HepG2 (cell line): ENCODE measurements around the gene NDUFB7. TPM values are rescaled to one million over a fixed set of nuclear protein-coding genes. Genes with fewer than 3 reads are reported as not detected.
"Not testable (repeated sequence)": the region's sequence is repeated elsewhere in the genome, so short reads cannot be mapped to it uniquely, and the experiment has no call there.

ENCODE experiments used
- ATAC-seq: fragments of 200-7000 bp; cut with Tn5 transposase; 3 replicates; pipeline ENCODE4 v1.9.1; 2020; ENCODE audit warnings: mild to moderate bottlenecking, moderate library complexity
- BruUV-seq: library from RNA; stranded (reverse); fragments of 400-500 nt; replicated peaks from 2 replicates; lab custom pipeline; 2021; lab: Mats Ljungman, UMichigan
- CTCF ChIA-PET: fragments of 300-600 bp; formaldehyde crosslinking; extraction: SDS; loops from one replicate; lab custom pipeline; 2021; ENCODE audit warnings: low total read pairs, inconsistent platforms, low intra/inter-chr PET ratio; lab: Yijun Ruan, JAX
- POLR2A ChIA-PET: fragments of 350-600 bp; sonication (Branson Sonifier 250); formaldehyde crosslinking; loops from one replicate; lab custom pipeline; 2020; ENCODE audit warnings: antibody characterized with exemption, inconsistent platforms; lab: Yijun Ruan, JAX
- DNase-seq: peaks from one replicate; pipeline ENCODE4 v3.0.0-alpha.2; 2015; ENCODE audit warnings: low spot score
- FAIRE-seq: peaks from 3 replicates; lab custom pipeline; 2011; peaks lifted over from hg19 to GRCh38; lab: Jason Lieb, UNC
- H2AFZ ChIP-seq: one replicate; pipeline ENCODE4 v1.6.1; 2011; ENCODE audit warnings: low read length, inconsistent platforms
- H3K27ac ChIP-seq: fragments of 300-600 bp; 3 replicates; pipeline ENCODE4 v1.8.0; 2011; ENCODE audit warnings: mixed run types, mild to moderate bottlenecking, mixed read lengths, low read length, inconsistent platforms; ENCODE audit not compliant: insufficient read depth; ENCODE audit errors: extremely low read length
- H3K27me3 ChIP-seq, 2 experiments: fragments of 200-600 bp in 1 of 2; 2 replicates in 1 of 2; 3 replicates in 1 of 2; pipeline versions ENCODE4 v1.6.0 to v1.8.0; 2011; ENCODE audit warnings: low read length in 2 of 2, mild to moderate bottlenecking in 2 of 2, moderate library complexity in 2 of 2, inconsistent platforms in 1 of 2; ENCODE audit not compliant: insufficient read depth in 2 of 2, control insufficient read depth in 1 of 2
- H3K36me3 ChIP-seq, 2 experiments: fragments of 200-600 bp in 1 of 2; replicated peaks in 1 of 2; 2 replicates in 1 of 2; 3 replicates in 1 of 2; pipeline versions ENCODE4 v1.5.1 to v1.8.0; 2011; ENCODE audit warnings: low read length in 2 of 2, inconsistent platforms in 1 of 2; ENCODE audit not compliant: insufficient read depth in 2 of 2, control insufficient read depth in 1 of 2
- H3K4me1 ChIP-seq: 2 replicates; pipeline ENCODE4 v1.5.1; 2012; ENCODE audit warnings: low read length, inconsistent platforms; ENCODE audit not compliant: insufficient read depth
- H3K4me2 ChIP-seq: 2 replicates; pipeline ENCODE4 v1.6.0; 2011; ENCODE audit warnings: low read depth, low read length, inconsistent platforms
- H3K4me3 ChIP-seq, 3 experiments: fragments of 200-600 bp in 1 of 3; sonication (generic), shearing (Covaris generic) in 1 of 3; replicated peaks in 1 of 3; 2 replicates each; pipeline ENCODE4 v1.5.1; 2011 to 2016; ENCODE audit warnings: low read length in 3 of 3, inconsistent platforms in 2 of 3, low read depth in 2 of 3, mild to moderate bottlenecking in 2 of 3, control low read depth in 1 of 3, mixed read lengths in 1 of 3; ENCODE audit not compliant: insufficient read depth in 1 of 3
- H3K79me2 ChIP-seq: one replicate; pipeline ENCODE4 v1.6.1; 2011; ENCODE audit warnings: low read length, inconsistent platforms; ENCODE audit not compliant: insufficient read depth
- H3K9ac ChIP-seq: 2 replicates; pipeline ENCODE4 v1.6.0; 2011; ENCODE audit warnings: mild to moderate bottlenecking, low read depth, low read length, inconsistent platforms; ENCODE audit not compliant: insufficient read depth
- H3K9me3 ChIP-seq: 2 replicates; pipeline ENCODE4 v1.5.1; 2012; ENCODE audit warnings: mild to moderate bottlenecking, low read length
- H4K20me1 ChIP-seq: 2 replicates; pipeline ENCODE4 v1.6.0; 2011; ENCODE audit warnings: inconsistent platforms, mild to moderate bottlenecking, low read length, moderate library complexity; ENCODE audit not compliant: insufficient read depth
- BRCA1 ChIP-seq: sonication (generic); formaldehyde crosslinking; IDR thresholded peaks from 2 replicates; pipeline ENCODE4 v1.4.0; 2020; ENCODE audit warnings: missing genetic modification reagents
- CEBPB ChIP-seq: IDR thresholded peaks from 2 replicates; pipeline ENCODE4 v1.6.1; 2011; ENCODE audit warnings: low read depth, low read length, improper control_type of control experiment, borderline replicate concordance
- CEBPG ChIP-seq: IDR thresholded peaks from 2 replicates; pipeline ENCODE4 v1.6.1; 2016
- MYPOP ChIP-seq: sonication (generic); formaldehyde crosslinking; IDR thresholded peaks from 2 replicates; pipeline ENCODE4 v1.8.1; 2023; ENCODE audit warnings: mild to moderate bottlenecking, moderate library complexity, missing genetic modification reagents
- ZFP82 ChIP-seq: sonication (generic); formaldehyde crosslinking; IDR thresholded peaks from 2 replicates; pipeline ENCODE4 v1.5.1; 2020; ENCODE audit warnings: mild to moderate bottlenecking, missing genetic modification reagents, borderline replicate concordance
- ZNF17 ChIP-seq: sonication (generic); formaldehyde crosslinking; IDR thresholded peaks from 2 replicates; pipeline ENCODE4 v1.5.0; 2020; ENCODE audit warnings: mild to moderate bottlenecking, missing genetic modification reagents
- ZNF670 ChIP-seq: sonication (generic); formaldehyde crosslinking; IDR thresholded peaks from 2 replicates; pipeline ENCODE4 v1.8.0; 2022; ENCODE audit warnings: mild to moderate bottlenecking, missing genetic modification reagents, borderline replicate concordance
- ZNF790 ChIP-seq: sonication (generic); formaldehyde crosslinking; IDR thresholded peaks from 2 replicates; pipeline ENCODE4 v1.8.0; 2022; ENCODE audit warnings: missing genetic modification reagents, mild to moderate bottlenecking, borderline replicate concordance
- WGBS: methylation state at CpG from one replicate; pipeline ENCODE4 v1.1.6; 2017; ENCODE audit warnings: low lambda C conversion rate; 5-methylcytosine and 5-hydroxymethylcytosine counted together
- in situ Hi-C: cut with HindIII; loops from 2 replicates; pipeline ENCODE4 v1.10.0; 2017; ENCODE audit warnings: low pct_unique_long_range_greater_than_20kb; ENCODE audit not compliant: extremely low pct_ligation_motif_present
- intact Hi-C: fragments of 100-400 bp; cut with micrococcal nuclease; formaldehyde crosslinking; loops from one replicate; pipeline ENCODE4 v1.10.0; 2022; ENCODE audit not compliant: unreplicated experiment
- polyA plus RNA-seq, 8 experiments: library from polyadenylated mRNA; depleted of rRNA in 3 of 8; stranded (reverse) in 7 of 8; unstranded in 1 of 8; fragments of >200 nt; fragmentation: Illumina TruSeq in 4 of 8; extraction: Trizol in 4 of 8; gene quantifications; 2 replicates each; pipeline versions ENCODE4 v1.2.1 to v1.2.3, GENCODE V29; 2011 to 2016; ENCODE audit warnings: low read depth in 4 of 8, missing spikeins in 1 of 8, mixed read lengths in 1 of 8; ENCODE audit not compliant: insufficient read depth in 1 of 8
- total RNA-seq, 5 experiments: library from RNA; depleted of rRNA; stranded (reverse); fragments of >200 nt; fragmentation: Illumina TruSeq; extraction: Trizol; gene quantifications; 2 replicates each; pipeline ENCODE4 v1.2.3, GENCODE V29; 2016; ENCODE audit warnings: low read depth in 1 of 5

Gene NDUFB7
- total and polyA plus RNA-seq, 2 of the 13 experiments (the other 11 are each of a cell fraction or from before 2014, with no cell fraction given): 156 to 198 TPM

- Histone ChIP-seq H4K20me1 (no peaks in the 10 kb centered on the region), H3K27ac (no peak overlapping the region), H3K9me3 (peaks cover 14% of the 10 kb centered on the region), H3K27me3 (no peaks in the 10 kb centered on the region), H3K4me1 (peaks cover 16% of the 10 kb centered on the region), H2AFZ (no peak overlapping the region), H3K4me3 (no peak overlapping the region), H3K4me2 (no peak overlapping the region), H3K9ac (no peak overlapping the region), H3K36me3 (no peaks in the 10 kb centered on the region), H3K79me2 (no peaks in the 10 kb centered on the region)
- ATAC-seq: no peak
- intact Hi-C loops (no loop called here), in situ Hi-C loops (no loop called here)
- BruUV-seq: no TSS peak
- CTCF ChIA-PET: no interaction called here
- TF ChIP-seq ZNF17 (no peak), CEBPB (peak; percentile 68; the same call in 1 of the 2 replicates), MYPOP (CRISPR knock-in tag) (no peak), CEBPG (CRISPR knock-in tag) (0 out of 2 replicates have a peak, but pooled peaks have one; percentile 25), ZFP82 (CRISPR knock-in tag) (no peak)
- no peak for FAIRE-seq
- DNase-seq: no peak
- POLR2A ChIA-PET: no interaction called here
- WGBS: 37% methylated on average over 7 of the region's 8 CpGs
These were observed 43.8 kb upstream of the NDUFB7 start for GRCh38 chr19:14615623-14616022.

- 21% methylated on average over 4 of the region's 4 CpGs for WGBS
- H3K79me2 ChIP-seq: no peaks in the 10 kb centered on the region
- ChIA-PET POLR2A (no interaction called here), CTCF (no interaction called here)
- BruUV-seq: no TSS peak
- H3K4me3 ChIP-seq: no peak overlapping the region
- no peak overlapping the region for H2AFZ ChIP-seq
- no peak for DNase-seq
- H3K27me3 ChIP-seq: no peaks in the 10 kb centered on the region; a peak in 1 of 5 replicates
- no peaks in the 10 kb centered on the region for H3K36me3 ChIP-seq
- in situ Hi-C loops: no loop called here
- H3K4me2 ChIP-seq: no peak overlapping the region
- intact Hi-C loops: no loop called here
- no peak overlapping the region for H3K27ac ChIP-seq
- peaks cover 16% of the 10 kb centered on the region for H3K4me1 ChIP-seq
- no peaks in the 10 kb centered on the region for H4K20me1 ChIP-seq
- ATAC-seq: no peak
- H3K9ac ChIP-seq: no peak overlapping the region
- no peak for TF ChIP-seq ZNF670 (CRISPR knock-in tag)
- no peak for TF ChIP-seq BRCA1 (CRISPR knock-in tag)
- no peak for TF ChIP-seq ZNF790 (CRISPR knock-in tag)
- TF ChIP-seq, all 625 proteins: peak for 0
- peaks cover 4% of the 10 kb centered on the region for H3K9me3 ChIP-seq
- no peak for FAIRE-seq
These were observed 42.2 kb upstream of the NDUFB7 start for GRCh38 chr19:14614099-14614412.

GRCh38 chr19:14613399-14614098 is 41.7 kb upstream of the NDUFB7 start:
- CTCF ChIA-PET, H3K4me2 ChIP-seq, H3K27ac ChIP-seq, H4K20me1 ChIP-seq, ATAC-seq, in situ Hi-C loops, H3K9ac ChIP-seq, H3K79me2 ChIP-seq, intact Hi-C loops, H3K4me3 ChIP-seq, BruUV-seq, H3K27me3 ChIP-seq, H2AFZ ChIP-seq, H3K36me3 ChIP-seq, DNase-seq, FAIRE-seq, H3K9me3 ChIP-seq, POLR2A ChIA-PET: not testable (repeated sequence)
- 61% methylated on average over 14 of the region's 14 CpGs for WGBS
- peaks cover 16% of the 10 kb centered on the region for H3K4me1 ChIP-seq
